OCI-M1 (cell line): ENCODE results near the gene ADAM12.

ENCODE experiments used
- DNase-seq: peaks from one replicate; lab custom pipeline; 2025; lab: John Stamatoyannopoulos, UW

The ADAM12 gene

DNA sequence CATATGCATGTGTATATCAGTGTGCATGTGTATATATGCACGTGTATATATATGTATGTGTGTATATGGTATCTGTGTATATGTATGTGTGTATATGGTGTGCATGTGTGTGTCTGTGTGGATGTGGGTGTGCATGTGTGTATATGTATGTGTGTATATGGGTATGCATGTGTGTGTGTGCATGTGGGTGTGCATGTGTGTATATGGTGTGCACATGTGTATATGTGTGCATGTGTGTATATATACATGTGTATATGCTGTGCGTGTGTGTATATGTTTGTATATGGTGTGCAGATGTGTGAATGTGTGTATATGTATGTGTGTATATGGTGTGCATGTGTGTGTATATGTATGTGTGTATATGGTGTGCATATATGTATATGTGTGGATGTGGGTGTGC lies 245.2 kb downstream of the ADAM12 start:
- no peak for DNase-seq

DNA sequence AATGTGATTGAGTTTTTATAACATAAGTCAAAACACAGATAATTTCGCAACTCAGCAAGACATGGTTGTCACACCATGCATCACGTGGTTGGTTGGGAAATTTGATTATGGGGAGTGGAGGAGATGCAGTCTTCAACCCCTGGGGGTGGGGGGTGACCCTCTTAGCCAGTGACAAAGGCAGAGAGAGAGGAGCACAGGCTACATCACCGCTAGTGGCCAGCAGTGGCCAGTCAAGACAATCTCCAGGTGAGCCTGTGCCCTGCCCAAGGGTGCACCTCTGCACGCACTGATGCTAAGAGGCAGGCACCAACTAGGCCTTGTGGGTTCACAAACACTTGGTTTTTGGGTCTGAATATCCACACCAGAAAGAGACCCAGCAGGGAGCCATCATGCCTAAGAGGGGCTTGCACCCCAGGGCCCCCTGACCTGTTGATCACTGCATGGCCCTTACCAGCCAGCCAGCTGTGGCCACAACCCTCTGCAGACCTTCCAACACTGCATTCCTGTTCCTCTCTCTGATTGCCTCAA lies 247.5 kb downstream of the ADAM12 start:
- no peak for DNase-seq

DNA sequence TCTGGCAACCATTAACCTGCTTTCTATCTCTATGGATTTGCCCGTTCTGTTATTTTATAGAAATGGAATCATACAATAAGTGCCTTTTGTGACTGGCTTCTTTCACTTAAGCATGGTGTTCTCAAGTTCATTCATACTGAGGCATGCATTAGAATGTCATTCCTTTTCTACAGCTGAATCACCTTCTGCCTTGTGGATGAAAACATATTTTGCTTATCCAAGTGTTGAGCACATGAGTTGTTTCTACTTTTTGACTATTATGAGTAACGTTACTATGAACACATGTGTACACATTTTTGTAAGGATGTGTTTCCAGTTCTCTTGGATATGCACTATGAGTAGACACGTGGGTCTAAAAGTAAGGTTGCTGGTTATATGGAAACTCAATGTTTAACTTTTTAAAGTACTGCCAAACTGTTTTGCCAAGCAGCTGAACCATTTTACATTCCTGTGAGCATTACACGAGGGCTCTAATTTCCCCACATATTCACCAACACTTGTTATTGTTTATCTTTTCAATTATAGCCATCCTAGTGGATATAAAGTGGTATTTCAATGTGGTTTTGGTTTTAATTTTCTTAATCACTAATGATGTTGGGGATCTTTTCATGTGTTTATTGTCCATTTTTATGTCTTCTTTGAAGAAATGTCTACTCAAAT lies 250.6 kb downstream of the ADAM12 start:
- no peak for DNase-seq

- peak; percentile 54 for DNase-seq
Observed at GRCh38 chr10:126135941-126136595, 252.2 kb downstream of the ADAM12 start.

DNA sequence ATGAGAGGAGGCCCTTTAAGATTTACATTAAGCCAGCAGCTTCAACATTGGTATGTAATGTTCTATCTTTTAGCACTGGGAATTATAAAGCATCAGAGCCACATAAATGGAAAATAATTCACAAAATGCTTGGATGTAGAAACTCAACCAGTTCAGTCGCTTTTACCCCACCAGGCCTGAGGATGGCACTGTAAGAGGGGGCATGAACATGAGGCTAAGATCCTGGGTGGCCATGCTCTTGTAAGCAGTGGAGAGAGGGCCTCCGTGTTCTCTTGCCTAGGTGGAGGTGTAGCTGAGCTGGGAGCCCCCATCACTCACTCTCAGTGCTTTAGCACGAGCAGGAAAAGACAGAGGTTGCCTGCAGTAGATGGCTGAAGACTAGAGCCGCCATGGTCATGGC lies 253.1 kb downstream of the ADAM12 start:
- peak; percentile 54 for DNase-seq

GRCh38 chr10:126133906-126134656 lies 254.2 kb downstream of the ADAM12 start:
- DNase-seq, result no peak

- no peak for DNase-seq
Observed at GRCh38 chr10:126133082-126133620, 255.1 kb downstream of the ADAM12 start.

DNA sequence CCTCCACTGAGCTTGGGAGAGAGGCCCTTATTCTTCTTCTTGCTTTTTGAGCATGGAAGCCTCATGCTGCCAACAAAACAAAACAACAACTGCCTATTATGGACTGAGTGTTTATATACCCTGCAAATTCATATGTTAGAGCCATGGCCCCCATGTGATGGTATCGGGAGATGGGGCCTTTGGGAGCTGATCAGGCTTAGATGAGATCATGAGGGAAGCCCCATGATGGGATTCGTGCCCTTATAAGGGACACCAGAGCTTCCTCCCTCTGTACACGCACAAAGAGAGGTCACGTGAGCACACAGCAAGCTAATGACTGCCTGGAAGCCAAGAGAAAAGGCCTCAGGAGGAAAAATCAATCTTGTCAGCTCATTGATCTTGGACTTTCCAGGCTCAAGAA lies 256.9 kb downstream of the ADAM12 start:
- no peak for DNase-seq

DNA sequence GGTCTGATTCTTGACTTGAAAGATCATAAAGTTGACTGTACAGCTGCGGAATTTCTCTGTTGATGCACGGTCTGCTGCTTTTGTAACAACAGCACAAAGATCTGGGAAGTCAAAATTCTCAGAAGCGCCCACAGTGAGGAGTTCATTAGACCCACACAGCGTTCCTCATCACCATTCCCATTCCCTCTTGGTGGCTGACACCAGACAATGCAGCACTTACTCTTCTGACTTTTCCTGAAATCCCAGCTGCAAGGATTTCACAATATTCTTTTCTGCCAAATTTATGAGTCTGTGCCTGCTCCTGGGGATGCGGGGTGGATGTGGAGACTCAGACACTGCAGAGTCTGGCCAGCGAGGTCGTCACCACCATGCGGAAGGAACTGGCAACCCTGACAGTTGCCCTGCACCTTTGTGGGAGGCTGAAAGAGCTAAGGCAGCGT lies 258.0 kb downstream of the ADAM12 start:
- DNase-seq, result no peak

GRCh38 chr10:126129026-126129425 lies 259.3 kb downstream of the ADAM12 start:
- DNase-seq, result no peak

- no peak for DNase-seq
Observed at GRCh38 chr10:126128581-126128980, 259.7 kb downstream of the ADAM12 start.

- no peak for DNase-seq
Observed at GRCh38 chr10:126127481-126128029, 260.7 kb downstream of the ADAM12 start.

GRCh38 chr10:126126866-126127265 lies 261.4 kb downstream of the ADAM12 start:
- DNase-seq, result no peak

DNA sequence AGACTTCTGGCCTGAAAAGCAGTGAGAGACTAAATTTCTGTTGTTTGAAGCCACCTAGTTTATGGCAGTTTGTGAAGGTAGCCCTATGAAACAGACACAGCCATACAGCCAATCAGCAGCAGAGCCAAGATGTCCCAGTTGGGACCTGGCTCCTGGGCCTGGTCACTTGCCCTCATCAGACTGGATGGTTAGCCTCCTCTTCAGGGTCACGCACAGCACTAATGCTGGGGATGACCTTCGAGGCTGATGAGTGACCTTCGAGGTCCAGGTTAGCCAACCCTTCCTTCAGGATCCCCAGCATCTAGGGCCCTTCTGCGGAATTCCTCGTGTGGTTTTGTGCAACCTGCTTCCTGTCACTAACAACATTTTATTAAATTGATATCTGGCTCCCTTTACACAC lies 262.3 kb downstream of the ADAM12 start:
- DNase-seq, result no peak

GRCh38 chr10:126124668-126125349 lies 263.5 kb downstream of the ADAM12 start:
- DNase-seq, result peak; percentile 87

DNA sequence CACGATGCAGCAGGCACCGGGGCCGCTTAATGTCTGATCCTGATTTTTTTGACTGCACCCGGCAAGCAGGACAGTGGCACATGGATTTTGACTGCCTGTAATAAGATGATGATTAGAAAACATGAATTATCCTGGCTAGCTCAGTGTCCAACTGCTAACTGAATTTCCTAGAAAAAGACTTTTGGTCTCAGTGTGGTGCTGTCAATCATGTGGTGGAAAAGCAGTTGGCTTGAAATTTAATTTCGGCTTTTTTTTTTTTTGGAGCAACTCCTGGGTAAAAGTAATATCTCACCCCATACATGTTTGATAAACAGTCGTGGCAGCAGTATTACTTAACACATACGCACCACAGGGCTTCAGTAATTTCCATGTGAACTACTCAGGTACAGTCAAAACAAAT lies 264.2 kb downstream of the ADAM12 start:
- DNase-seq, result peak; percentile 70

DNA sequence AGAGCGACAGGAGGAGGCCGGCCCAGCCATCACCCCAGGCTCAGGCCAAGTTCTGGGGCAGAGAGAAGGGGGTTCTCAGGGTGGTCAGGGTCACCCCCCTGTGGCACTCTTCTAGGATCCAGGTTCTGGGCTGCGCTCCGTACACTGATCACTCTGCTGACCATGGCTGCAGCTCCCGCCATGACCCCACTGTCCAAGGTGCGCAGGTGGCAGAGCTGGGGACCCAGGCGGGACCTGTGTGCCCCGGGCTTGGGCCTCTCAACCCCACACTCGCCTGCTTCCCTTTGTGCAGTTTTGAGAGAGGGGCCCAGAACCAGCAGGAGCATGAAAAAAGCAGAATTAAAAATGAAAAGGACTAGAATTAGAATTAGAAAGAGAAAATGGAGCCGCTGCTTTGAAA lies 264.8 kb downstream of the ADAM12 start:
- DNase-seq, result no peak

DNA sequence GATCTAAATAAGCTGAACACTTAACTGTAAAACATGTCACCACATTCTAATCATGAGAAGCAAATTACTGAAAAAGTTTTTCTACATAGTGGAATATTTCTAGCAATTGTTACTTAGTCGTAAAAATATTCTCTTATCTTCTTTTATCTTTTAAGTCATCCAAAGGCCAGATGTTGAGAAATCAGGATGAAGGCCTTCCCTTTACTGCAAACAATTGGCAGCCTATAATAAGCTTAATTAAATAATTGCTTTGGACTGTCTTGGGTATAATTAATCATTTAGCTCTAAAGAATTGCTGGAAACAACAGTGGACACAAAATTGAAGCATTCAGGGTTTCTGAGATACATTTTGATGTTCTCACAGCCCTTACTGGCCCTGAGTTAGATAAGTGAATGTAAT lies 265.4 kb downstream of the ADAM12 start:
- DNase-seq, result no peak

GRCh38 chr10:126119599-126119998 lies 268.7 kb downstream of the ADAM12 start:
- no peak for DNase-seq

- no peak for DNase-seq
Observed at GRCh38 chr10:126118476-126118875, 269.8 kb downstream of the ADAM12 start.

- DNase-seq, result peak; percentile 15
Observed at GRCh38 chr10:126117196-126117595, 271.1 kb downstream of the ADAM12 start.

- no peak for DNase-seq
Observed at GRCh38 chr10:126115886-126116285, 272.4 kb downstream of the ADAM12 start.
